GM13976 (cell line): ENCODE data around the gene PRM1.

ENCODE experiments used
- DNase-seq: peaks from one replicate; pipeline ENCODE4 v3.0.0; 2012; ENCODE audit warnings: low spot score
- CTCF ChIP-seq: IDR thresholded peaks from 2 replicates; pipeline ENCODE4 v1.5.1; 2012; ENCODE audit warnings: borderline replicate concordance, mild to moderate bottlenecking; ENCODE audit not compliant: insufficient read depth; ENCODE audit errors: extremely low read depth, missing control alignments, control extremely low read depth
- in situ Hi-C: fragments of 300-500 bp; cut with MboI; formaldehyde crosslinking; loops from one replicate; pipeline ENCODE4 v1.12.0; 2022; ENCODE audit warnings: low sequenced_read_pairs, mixed read lengths, inconsistent platforms; ENCODE audit not compliant: unreplicated experiment

Gene PRM1

GRCh38 chr16:11249233-11250061 lies 31.7 kb downstream of the PRM1 start:
- no peak for TF ChIP-seq CTCF
- in situ Hi-C loops, result loop anchor here (10.0 kb wide), 1 partner anchor 285 kb away; no protein-coding TSS in a partner anchor
- DNase-seq, result no peak

GRCh38 chr16:11248133-11248532 lies 33.0 kb downstream of the PRM1 start:
- in situ Hi-C loops, result no loop called here
- no peak for DNase-seq

GRCh38 chr16:11245988-11246387 lies 35.1 kb downstream of the PRM1 start:
- TF ChIP-seq CTCF, result no peak
- in situ Hi-C loops, result no loop called here
- DNase-seq, result no peak

More at GRCh38 chr16:11248133-11248532, 33.0 kb downstream of the PRM1 start:
- TF ChIP-seq CTCF, result no peak

GRCh38 chr16:11245222-11245737 lies 35.9 kb downstream of the PRM1 start:
- in situ Hi-C loops, result no loop called here
- no peak for DNase-seq
- no peak for TF ChIP-seq CTCF

- DNase-seq, result no peak
- no peak for TF ChIP-seq CTCF
- in situ Hi-C loops, result no loop called here
Observed at GRCh38 chr16:11242658-11243057, 38.5 kb downstream of the PRM1 start.

- TF ChIP-seq CTCF, result no peak
- DNase-seq, result no peak
- in situ Hi-C loops, result no loop called here
Observed at GRCh38 chr16:11241480-11242204, 39.5 kb downstream of the PRM1 start.
